B cell (primary cell): Measurements from ENCODE around the gene F12. TPM values are rescaled to one million over a fixed set of nuclear protein-coding genes. Genes with fewer than 3 reads are reported as not detected.

Experiments
- ATAC-seq: fragments of 200-7000 bp; cut with Tn5 transposase; one replicate; pipeline ENCODE4 v1.10.0; 2021; ENCODE audit warnings: low read depth, mild to moderate bottlenecking, moderate number of reproducible peaks, moderate library complexity
- CTCF ChIA-PET: fragments of 350-600 bp; sonication (Branson Sonifier 250); formaldehyde crosslinking; loops from one replicate; lab custom pipeline; 2021; ENCODE audit warnings: antibody characterized with exemption, inconsistent platforms; lab: Charles Lee
- POLR2A ChIA-PET: fragments of 350-600 bp; sonication (Branson Sonifier 250); formaldehyde crosslinking; loops from one replicate; lab custom pipeline; 2021; ENCODE audit warnings: antibody characterized with exemption; lab: Charles Lee
- DNase-seq: peaks from one replicate; pipeline ENCODE4 v3.0.0; 2013
- H2AFZ ChIP-seq: 2 replicates; pipeline ENCODE4 v1.6.1; 2012; ENCODE audit warnings: mild to moderate bottlenecking, low read depth, low read length; ENCODE audit not compliant: insufficient read depth, poor library complexity, severe bottlenecking
- H3K27ac ChIP-seq, 2 donors: 1 replicate in 1 of 2; 2 replicates in 1 of 2; pipeline ENCODE4 v1.5.1; 2012 to 2013; ENCODE audit warnings: low read length in 2 of 2, mild to moderate bottlenecking in 2 of 2, moderate library complexity in 1 of 2
- H3K27me3 ChIP-seq, 4 experiments: fragments of 200-600 bp in 1 of 4; sonication (generic) in 1 of 4; replicated peaks in 1 of 4; 1 replicate in 2 of 4; 2 replicates in 2 of 4; pipeline versions ENCODE4 v1.6.1 to v1.7.0; 2013 to 2016; ENCODE audit warnings: low read length in 3 of 4, mild to moderate bottlenecking in 2 of 4, mixed read lengths in 1 of 4, moderate library complexity in 1 of 4; ENCODE audit not compliant: insufficient read depth in 4 of 4, control insufficient read depth in 3 of 4; ENCODE audit errors: control extremely low read depth in 1 of 4
- H3K36me3 ChIP-seq, 2 experiments: replicated peaks in 1 of 2; 1 replicate in 1 of 2; 2 replicates in 1 of 2; pipeline versions ENCODE4 v1.6.1 to v1.7.1; 2013; ENCODE audit warnings: low read length in 1 of 2; ENCODE audit not compliant: insufficient read depth in 2 of 2, control insufficient read depth in 1 of 2; ENCODE audit errors: control extremely low read depth in 1 of 2, extremely low read depth in 1 of 2
- H3K4me1 ChIP-seq, 2 donors: fragments of 200-600 bp in 1 of 2; sonication (generic) in 1 of 2; 1 replicate in 1 of 2; 2 replicates in 1 of 2; pipeline versions ENCODE4 v1.5.1 to v1.6.1; 2013 to 2017; ENCODE audit warnings: low read length in 2 of 2; ENCODE audit not compliant: control insufficient read depth in 2 of 2, insufficient read depth in 2 of 2
- H3K4me2 ChIP-seq: replicated peaks from 2 replicates; pipeline ENCODE3; 2012; ENCODE audit warnings: mild to moderate bottlenecking, low read depth, low read length; ENCODE audit not compliant: poor library complexity, severe bottlenecking
- H3K4me3 ChIP-seq, 5 experiments: fragments of 200-600 bp in 1 of 5; sonication (generic) in 1 of 5; 1 replicate in 3 of 5; 2 replicates in 2 of 5; pipeline versions ENCODE4 v1.5.1 to v1.7.0; 2011 to 2016; ENCODE audit warnings: low read length in 4 of 5, mild to moderate bottlenecking in 4 of 5, low read depth in 2 of 5, control low read depth in 1 of 5, moderate library complexity in 1 of 5; ENCODE audit not compliant: insufficient read depth in 1 of 5; ENCODE audit errors: control extremely low read depth in 1 of 5, extremely low read depth in 1 of 5
- H3K79me2 ChIP-seq: fragments of 200-600 bp; sonication (generic); one replicate; pipeline ENCODE4 v1.6.0; 2016; ENCODE audit warnings: low read length; ENCODE audit not compliant: control insufficient read depth, insufficient read depth
- H3K9ac ChIP-seq: fragments of 200-600 bp; sonication (generic); 2 replicates; pipeline ENCODE4 v1.6.1; 2017; ENCODE audit warnings: mild to moderate bottlenecking, low read length, moderate library complexity
- H3K9me3 ChIP-seq, 3 donors: one replicate each; pipeline versions ENCODE4 v1.6.1 to v1.7.1; 2013; ENCODE audit warnings: low read length in 2 of 3; ENCODE audit not compliant: control insufficient read depth in 2 of 3, insufficient read depth in 1 of 3; ENCODE audit errors: control extremely low read depth in 1 of 3
- H4K20me1 ChIP-seq: 2 replicates; pipeline ENCODE4 v1.6.0; 2012; ENCODE audit warnings: mild to moderate bottlenecking, low read length; ENCODE audit not compliant: insufficient read depth, control insufficient read depth, poor library complexity, severe bottlenecking
- H3K27ac Mint-ChIP-seq: one replicate; pipeline ENCODE4 v1.8.0; 2021; ENCODE audit warnings: mixed read lengths
- H3K27me3 Mint-ChIP-seq: one replicate; pipeline ENCODE4 v1.8.0; 2021; ENCODE audit warnings: mixed read lengths
- H3K4me1 Mint-ChIP-seq: one replicate; pipeline ENCODE4 v1.8.0; 2021; ENCODE audit warnings: mixed read lengths
- H3K4me3 Mint-ChIP-seq: one replicate; pipeline ENCODE4 v1.8.0; 2021; ENCODE audit warnings: mixed read lengths
- H3K9me3 Mint-ChIP-seq: one replicate; pipeline ENCODE4 v1.8.0; 2022; ENCODE audit warnings: mixed read lengths; ENCODE audit not compliant: insufficient read depth
- EZH2 ChIP-seq: IDR thresholded peaks from 2 replicates; pipeline ENCODE4 v1.6.1; 2012; ENCODE audit warnings: borderline replicate concordance, low read depth, mild to moderate bottlenecking, moderate library complexity, low read length; ENCODE audit not compliant: insufficient read depth, poor library complexity, severe bottlenecking
- WGBS: methylation state at CpG from one replicate; pipeline ENCODE4 v1.1.5; 2013; ENCODE audit warnings: missing lambda C conversion rate; ENCODE audit not compliant: insufficient coverage; 5-methylcytosine and 5-hydroxymethylcytosine counted together
- intact Hi-C: fragments of 100-400 bp; cut with micrococcal nuclease; formaldehyde crosslinking; loops from one replicate; pipeline ENCODE4 v1.10.0; 2022
- polyA plus RNA-seq: library from polyadenylated mRNA; depleted of rRNA; stranded (reverse); fragments of >200 nt; gene quantifications from 2 replicates; pipeline ENCODE4 v1.2.3, GENCODE V29; 2012
- total RNA-seq, 2 donors: library from RNA; stranded (reverse); fragments of 120-200 nt in 1 of 2; gene quantifications; 1 replicate in 1 of 2; 2 replicates in 1 of 2; pipeline versions ENCODE4 v1.2.3 to v1.2.4, GENCODE V29; 2013 to 2022
- TF ChIP-seq, protein P1 (sequence below): fragments of 200-600 bp; IDR thresholded peaks from one replicate; pipeline ENCODE4 v1.8.0; 2022; ENCODE audit warnings: antibody characterized with exemption, mild to moderate bottlenecking

The F12 gene
- total and polyA plus RNA-seq, 2 donors (not counting 1 experiment from before 2014, with no cell fraction given), result 3.1 TPM; not detected in 1

DNA sequence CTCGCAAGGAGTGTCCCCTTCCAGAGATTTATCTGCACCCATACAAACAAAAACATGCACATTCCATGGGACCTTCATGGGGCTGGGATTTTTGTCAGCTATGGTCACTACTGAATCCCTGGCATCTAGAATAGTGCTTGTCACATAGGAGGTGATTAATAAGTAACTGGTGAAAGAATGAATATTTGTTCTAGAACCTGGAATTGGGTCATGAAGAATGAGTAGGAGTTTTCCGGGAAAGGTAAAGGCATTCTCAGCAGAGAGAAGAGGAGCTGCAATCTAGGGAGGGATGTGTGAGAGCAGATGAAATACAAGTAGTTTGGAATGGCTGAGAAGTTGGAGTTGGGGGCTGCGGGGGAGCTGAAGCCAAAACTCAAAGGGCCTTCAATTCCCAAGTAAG is 55.1 kb downstream of the F12 start:
- DNase-seq (no peak), ATAC-seq (no peak)
- Histone ChIP-seq H3K9ac (no peak overlapping the region), H3K27ac (no peak overlapping the region), H4K20me1 (peaks cover 24% of the 10 kb centered on the region), H3K79me2 (peaks cover 39% of the 10 kb centered on the region), H3K4me3 (no peak overlapping the region), H3K4me2 (no peak overlapping the region), H2AFZ (no peak overlapping the region), H3K9me3 (no peaks in the 10 kb centered on the region), H3K27me3 (no peaks in the 10 kb centered on the region), H3K36me3 (peaks cover 3 to 13% of the 10 kb centered on the region in 2 experiments), H3K4me1 (peaks cover 47 to 56% of the 10 kb centered on the region in 2 donors)
- no peaks in the 10 kb centered on the region for H3K9me3 Mint-ChIP-seq
- 100% methylated on average over 2 of the region's 3 CpGs for WGBS
- H3K4me3 Mint-ChIP-seq, result peak overlapping the region; percentile 0
- CTCF ChIA-PET, result interaction anchor here (0.9 to 7.2 kb wide), 2 partner anchors 17 to 767 kb away, joined by 3 to 60 read pairs; no protein-coding TSS in a partner anchor
- peaks cover 70% of the 10 kb centered on the region for H3K4me1 Mint-ChIP-seq
- POLR2A ChIA-PET, result interaction anchor here (0.6 kb wide), 1 partner anchor 760 kb away, joined by 3 read pairs; no protein-coding TSS in a partner anchor
- no peaks in the 10 kb centered on the region for H3K27me3 Mint-ChIP-seq
- intact Hi-C loops, result no loop called here
- peak overlapping the region; percentile 33 for H3K27ac Mint-ChIP-seq
- no peak for TF ChIP-seq EZH2
- TF ChIP-seq, protein P1, sequence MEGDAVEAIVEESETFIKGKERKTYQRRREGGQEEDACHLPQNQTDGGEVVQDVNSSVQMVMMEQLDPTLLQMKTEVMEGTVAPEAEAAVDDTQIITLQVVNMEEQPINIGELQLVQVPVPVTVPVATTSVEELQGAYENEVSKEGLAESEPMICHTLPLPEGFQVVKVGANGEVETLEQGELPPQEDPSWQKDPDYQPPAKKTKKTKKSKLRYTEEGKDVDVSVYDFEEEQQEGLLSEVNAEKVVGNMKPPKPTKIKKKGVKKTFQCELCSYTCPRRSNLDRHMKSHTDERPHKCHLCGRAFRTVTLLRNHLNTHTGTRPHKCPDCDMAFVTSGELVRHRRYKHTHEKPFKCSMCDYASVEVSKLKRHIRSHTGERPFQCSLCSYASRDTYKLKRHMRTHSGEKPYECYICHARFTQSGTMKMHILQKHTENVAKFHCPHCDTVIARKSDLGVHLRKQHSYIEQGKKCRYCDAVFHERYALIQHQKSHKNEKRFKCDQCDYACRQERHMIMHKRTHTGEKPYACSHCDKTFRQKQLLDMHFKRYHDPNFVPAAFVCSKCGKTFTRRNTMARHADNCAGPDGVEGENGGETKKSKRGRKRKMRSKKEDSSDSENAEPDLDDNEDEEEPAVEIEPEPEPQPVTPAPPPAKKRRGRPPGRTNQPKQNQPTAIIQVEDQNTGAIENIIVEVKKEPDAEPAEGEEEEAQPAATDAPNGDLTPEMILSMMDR, result no peak

DNA sequence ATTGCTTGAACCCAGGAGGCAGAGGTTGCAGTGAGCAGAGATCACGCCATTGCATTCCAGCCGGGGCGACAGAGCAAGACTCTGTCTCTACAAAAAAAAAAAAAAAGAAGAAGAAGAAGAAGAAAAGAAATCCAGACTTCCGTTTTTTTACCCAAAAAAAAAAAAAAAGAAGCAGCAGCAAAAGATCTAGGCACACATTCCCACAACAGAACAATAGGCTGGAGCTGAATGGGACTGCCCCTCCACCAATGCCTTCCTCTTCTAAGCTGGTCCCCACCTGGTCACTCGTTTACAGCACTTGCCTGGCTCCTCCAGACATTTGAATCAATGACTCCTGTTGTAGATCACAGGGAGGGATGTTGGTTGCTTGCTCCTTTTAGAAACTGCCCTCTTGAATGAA is 56.3 kb downstream of the F12 start:
- Histone ChIP-seq H3K4me1 (peaks cover 41 to 48% of the 10 kb centered on the region in 2 donors), H4K20me1 (peaks cover 18% of the 10 kb centered on the region), H3K9ac (no peak overlapping the region), H3K27me3 (no peaks in the 10 kb centered on the region), H3K4me2 (no peak overlapping the region), H3K4me3 (no peak overlapping the region), H3K9me3 (no peaks in the 10 kb centered on the region), H3K36me3 (peaks cover 3 to 14% of the 10 kb centered on the region in 2 experiments), H2AFZ (no peak overlapping the region), H3K27ac (no peak overlapping the region), H3K79me2 (peaks cover 39% of the 10 kb centered on the region)
- peak; percentile 17 for DNase-seq
- H3K27ac Mint-ChIP-seq, result no peak overlapping the region
- H3K9me3 Mint-ChIP-seq, result no peaks in the 10 kb centered on the region
- POLR2A ChIA-PET, result interaction anchor here (0.8 kb wide), 1 partner anchor 24 kb away, joined by 5 read pairs; no protein-coding TSS in a partner anchor
- CTCF ChIA-PET, result interaction anchor here (0.7 to 7.2 kb wide), 5 partner anchors 8 to 246 kb away, joined by 3 to 60 read pairs (median 4); no protein-coding TSS in a partner anchor
- TF ChIP-seq EZH2, result no peak
- TF ChIP-seq, protein P1, result no peak
- H3K27me3 Mint-ChIP-seq, result no peaks in the 10 kb centered on the region
- intact Hi-C loops, result loop anchor here (2.0 kb wide), 1 partner anchor 240 kb away; the partner anchor contains the start of gene TMED9
- H3K4me3 Mint-ChIP-seq, result peak overlapping the region; percentile 13
- H3K4me1 Mint-ChIP-seq, result peaks cover 64% of the 10 kb centered on the region
- ATAC-seq, result no peak
- no CpG with 5 or more reads among the region's 5 CpGs for WGBS
